Measurements from ENCODE around the gene KLHDC4. TPM values are rescaled to one million over a fixed set of nuclear protein-coding genes. Genes with fewer than 3 reads are reported as not detected.

KLHDC4 gene
- total RNA-seq, 1 donor from 2014 or later, result 11.7 TPM

DNA sequence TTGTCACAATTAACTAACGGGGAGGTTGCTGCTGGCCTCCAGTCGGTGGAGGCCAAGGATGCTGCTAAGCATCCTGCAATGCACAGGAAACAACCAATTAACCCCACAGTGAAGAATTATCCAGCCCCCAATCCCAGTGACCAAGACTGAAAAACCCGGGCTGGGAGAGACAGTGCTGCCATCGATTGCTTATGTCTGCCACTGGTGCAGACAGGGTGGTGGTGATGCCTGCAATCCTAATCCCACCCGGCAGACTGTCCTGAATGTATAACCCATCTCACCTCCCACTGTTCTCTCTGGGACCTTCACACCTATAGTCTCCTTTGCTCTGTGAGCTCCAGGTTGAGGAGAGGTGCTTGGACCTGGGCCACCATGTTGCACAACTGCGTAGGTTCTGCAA, 42.3 kb upstream of the KLHDC4 start:
- intact Hi-C loops (cut with micrococcal nuclease), result no loop called here
- Histone ChIP-seq H3K36me3 (no peaks in the 10 kb centered on the region), H3K9me3 (replicated peaks) (peaks cover 3% of the 10 kb centered on the region), H3K4me1 (peaks cover 17% of the 10 kb centered on the region), H3K27ac (replicated peaks) (no peak overlapping the region), H3K4me3 (no peak overlapping the region), H3K27me3 (ENCODE audit: low read depth) (peaks cover 28% of the 10 kb centered on the region)
- no peak for TF ChIP-seq CTCF (IDR thresholded peaks at IDR 0.05; ENCODE audit: borderline replicate concordance)
- no peak for DNase-seq

DNA sequence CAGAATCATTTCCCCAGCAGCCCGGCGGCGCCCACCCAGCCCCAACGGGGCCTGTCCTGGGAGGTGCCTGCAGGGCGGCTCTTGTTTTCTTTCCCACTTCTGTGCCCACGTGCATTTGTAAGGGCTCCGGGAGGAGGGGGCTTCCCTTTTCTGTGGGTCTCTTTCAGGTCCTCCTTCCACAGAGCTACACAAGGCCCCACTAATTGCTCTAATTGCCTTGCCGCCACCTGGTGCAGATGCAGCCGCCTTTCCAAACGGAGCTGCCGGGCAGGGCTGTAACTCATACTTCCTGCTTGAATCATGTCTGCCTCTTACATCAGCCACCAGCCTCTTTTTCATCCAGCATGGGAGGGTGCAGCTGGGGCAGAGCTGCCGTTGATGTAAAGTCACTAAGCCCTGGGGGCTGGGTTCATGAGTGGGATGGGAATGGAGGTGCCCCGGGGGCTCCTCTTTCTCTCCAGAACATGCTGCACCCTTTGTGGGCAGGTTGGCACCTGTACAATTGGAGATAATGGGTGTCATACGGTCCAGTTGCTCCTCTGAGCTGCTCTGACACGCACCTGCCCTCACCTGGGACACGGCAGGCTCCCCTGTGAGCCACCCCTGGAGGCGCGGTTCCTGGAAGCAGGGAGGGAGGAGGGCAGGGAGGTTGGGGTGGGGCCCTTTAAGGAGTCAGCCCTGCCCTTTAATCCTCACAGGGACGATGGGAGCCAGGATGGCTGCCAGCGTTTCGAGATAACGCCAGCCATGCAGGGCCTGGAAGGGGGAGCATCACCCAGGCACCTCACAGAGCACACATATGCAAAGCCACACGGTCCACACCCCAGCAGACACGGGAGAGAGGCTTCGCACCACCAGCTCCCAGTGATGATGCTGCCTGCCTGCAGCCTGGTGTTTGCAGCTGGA, 41.1 kb upstream of the KLHDC4 start:
- H3K9me3 ChIP-seq (replicated peaks), result peaks cover 3% of the 10 kb centered on the region
- H3K27ac ChIP-seq (replicated peaks), result peak overlapping the region; percentile 51
- H3K27me3 ChIP-seq (ENCODE audit: low read depth), result peaks cover 28% of the 10 kb centered on the region
- no peaks in the 10 kb centered on the region for H3K36me3 ChIP-seq
- peaks cover 17% of the 10 kb centered on the region for H3K4me1 ChIP-seq
- peak; percentile 58 for DNase-seq
- peak overlapping the region; percentile 66 for H3K4me3 ChIP-seq
- intact Hi-C loops (cut with micrococcal nuclease), result no loop called here
- no peak for TF ChIP-seq CTCF (IDR thresholded peaks at IDR 0.05; ENCODE audit: borderline replicate concordance)

GRCh38 chr16:87806261-87806640, 40.5 kb upstream of the KLHDC4 start:
- Histone ChIP-seq H3K27ac (replicated peaks) (peak overlapping the region; percentile 51), H3K9me3 (replicated peaks) (peaks cover 3% of the 10 kb centered on the region), H3K4me1 (peaks cover 17% of the 10 kb centered on the region), H3K36me3 (no peaks in the 10 kb centered on the region), H3K27me3 (ENCODE audit: low read depth) (peaks cover 28% of the 10 kb centered on the region), H3K4me3 (peak overlapping the region; percentile 66)
- DNase-seq, result no peak
- TF ChIP-seq CTCF (IDR thresholded peaks at IDR 0.05; ENCODE audit: borderline replicate concordance), result no peak
- intact Hi-C loops (cut with micrococcal nuclease), result no loop called here

DNA sequence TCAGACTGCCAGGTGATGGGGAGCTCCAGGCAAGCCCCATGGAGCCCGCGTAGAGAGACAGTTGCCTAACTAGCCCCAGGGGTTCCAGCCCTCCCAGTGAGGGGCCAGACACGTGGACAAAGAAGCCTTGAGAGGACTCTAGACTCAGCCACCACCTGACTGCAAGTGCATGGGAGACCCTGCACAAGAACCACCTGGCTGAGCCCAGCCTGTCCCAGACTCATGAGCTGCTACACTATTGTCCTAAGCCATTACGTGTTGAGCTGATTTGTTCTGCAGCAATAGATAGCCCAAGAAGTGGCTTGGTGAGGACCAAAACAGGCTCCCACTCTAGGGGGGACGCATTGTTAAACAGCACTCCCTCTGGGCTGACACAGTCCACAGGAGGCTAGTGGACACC, 37.6 kb upstream of the KLHDC4 start:
- Histone ChIP-seq H3K27me3 (ENCODE audit: low read depth) (peaks cover 12% of the 10 kb centered on the region), H3K4me3 (no peak overlapping the region), H3K27ac (replicated peaks) (no peak overlapping the region), H3K4me1 (peaks cover 17% of the 10 kb centered on the region), H3K36me3 (no peaks in the 10 kb centered on the region), H3K9me3 (replicated peaks) (peaks cover 3% of the 10 kb centered on the region)
- no peak for TF ChIP-seq CTCF (IDR thresholded peaks at IDR 0.05; ENCODE audit: borderline replicate concordance)
- DNase-seq, result no peak
- intact Hi-C loops (cut with micrococcal nuclease), result no loop called here

- H3K36me3 ChIP-seq, result no peaks in the 10 kb centered on the region
- H3K4me3 ChIP-seq, result no peak overlapping the region
- no peak for TF ChIP-seq CTCF (IDR thresholded peaks at IDR 0.05; ENCODE audit: borderline replicate concordance)
- DNase-seq, result no peak
- no peaks in the 10 kb centered on the region for H3K9me3 ChIP-seq (replicated peaks)
- H3K4me1 ChIP-seq, result peaks cover 17% of the 10 kb centered on the region
- intact Hi-C loops (cut with micrococcal nuclease), result no loop called here
- no peak overlapping the region for H3K27ac ChIP-seq (replicated peaks)
- H3K27me3 ChIP-seq (ENCODE audit: low read depth), result peaks cover 6% of the 10 kb centered on the region
These were observed 36.9 kb upstream of the KLHDC4 start for GRCh38 chr16:87802670-87803069.

All from left ventricle myocardium inferior (tissue), 1 donor.